ENCODE data around the gene KRTAP1-1.

GRCh38 chr17:41049110-41049509 lies 7.9 kb upstream of the KRTAP1-1 start:
- TF ChIP-seq CTCF (IDR thresholded peaks at IDR 0.05; ENCODE audit: low read depth, low read length, poor library complexity, severe bottlenecking) (no peak), EZH2phosphoT487 (IDR thresholded peaks at IDR 0.05; ENCODE audit: borderline replicate concordance, low read length) (no peak)
